Measurements from ENCODE around the gene SPAG16.

- TF ChIP-seq EP300 (IDR thresholded peaks at IDR 0.05) (no peak), CTCF (IDR thresholded peaks at IDR 0.05) (no peak), POLR2A (IDR thresholded peaks at IDR 0.05) (no peak)
Measured at GRCh38 chr2:213640738-213641425, 356.6 kb downstream of the SPAG16 start.

All from tibial nerve (tissue), 4 donors.